HCT116 (cell line): ENCODE data around the gene SNX13. TPM values are rescaled to one million over a fixed set of nuclear protein-coding genes. Genes with fewer than 3 reads are reported as not detected.

ENCODE experiments used
- ATAC-seq: fragments of 200-7000 bp; cut with Tn5 transposase; 2 replicates; pipeline ENCODE4 v1.9.1; 2020; ENCODE audit warnings: mild to moderate bottlenecking, moderate library complexity
- BruUV-seq: library from RNA; stranded (reverse); fragments of 400-500 nt; replicated peaks from 2 replicates; lab custom pipeline; 2021; lab: Mats Ljungman, UMichigan
- CTCF ChIA-PET: fragments of 300-600 bp; sonication (Branson Sonifier 250); formaldehyde crosslinking; loops from one replicate; lab custom pipeline; 2021; ENCODE audit warnings: antibody characterized with exemption; lab: Charles Lee
- POLR2A ChIA-PET: fragments of 300-600, 350-600 bp; sonication (Branson Sonifier 250); formaldehyde crosslinking; loops from one replicate; lab custom pipeline; 2021; ENCODE audit warnings: antibody characterized with exemption; lab: Charles Lee
- RAD21 ChIA-PET, 2 experiments: fragments of 300-600 bp; sonication (Branson Sonifier 250); formaldehyde crosslinking; loops; one replicate each; lab custom pipeline; 2023; ENCODE audit warnings: low total read pairs in 2 of 2; ENCODE audit not compliant: uncharacterized antibody in 2 of 2, unreplicated experiment in 2 of 2, low non-redundant PET in 1 of 2; lab: Charles Lee
- DNase-seq: peaks from one replicate; pipeline ENCODE4 v3.0.0-alpha.2; 2010; ENCODE audit warnings: low read depth, low spot score
- H2AFZ ChIP-seq: fragments of 200-600 bp; shearing (Covaris generic), sonication (generic); 2 replicates; pipeline ENCODE4 v1.6.1; 2017; ENCODE audit warnings: low read depth, mixed run types, mixed read lengths, antibody characterized with exemption, low read length; ENCODE audit not compliant: poor library complexity, severe bottlenecking
- H3K27ac ChIP-seq: 2 replicates; pipeline ENCODE4 v1.5.1; 2012; ENCODE audit warnings: low read depth, low read length
- H3K27me3 ChIP-seq: fragments of 200-600 bp; sonication (generic); 2 replicates; pipeline ENCODE4 v1.6.1; 2016; ENCODE audit warnings: mixed run types, low read length, mixed read lengths; ENCODE audit not compliant: insufficient read depth
- H3K36me3 ChIP-seq, 2 experiments: fragments of 200-500 bp in 1 of 2; fragments of 200-600 bp in 1 of 2; sonication (Bioruptor generic) in 1 of 2; sonication (generic) in 1 of 2; 2 replicates each; pipeline versions ENCODE4 v1.5.1 to v1.6.1; 2014 to 2016; ENCODE audit warnings: low read length in 2 of 2, inconsistent platforms in 1 of 2, mixed read lengths in 1 of 2, mixed run types in 1 of 2; ENCODE audit not compliant: insufficient read depth in 2 of 2, control insufficient read depth in 1 of 2
- H3K4me1 ChIP-seq, 2 experiments: fragments of 200-600 bp in 1 of 2; sonication (generic) in 1 of 2; 2 replicates each; pipeline versions ENCODE4 v1.5.1 to v1.6.1; 2012 to 2017; ENCODE audit warnings: low read length in 2 of 2, inconsistent platforms in 1 of 2, mild to moderate bottlenecking in 1 of 2, mixed read lengths in 1 of 2, mixed run types in 1 of 2, moderate library complexity in 1 of 2; ENCODE audit not compliant: insufficient read depth in 2 of 2, control insufficient read depth in 1 of 2
- H3K4me2 ChIP-seq: fragments of 200-600 bp; sonication (generic); 2 replicates; pipeline ENCODE4 v1.6.1; 2017; ENCODE audit warnings: mixed run types, low read length, mixed read lengths
- H3K4me3 ChIP-seq, 2 experiments: fragments of 200-600 bp in 1 of 2; sonication (generic) in 1 of 2; replicated peaks in 1 of 2; 2 replicates each; pipeline ENCODE4 v1.5.1; 2011 to 2016; ENCODE audit warnings: low read length in 2 of 2, control low read depth in 1 of 2, low read depth in 1 of 2, mild to moderate bottlenecking in 1 of 2, mixed read lengths in 1 of 2, mixed run types in 1 of 2
- H3K79me2 ChIP-seq: fragments of 200-600 bp; sonication (generic); 2 replicates; pipeline ENCODE4 v1.6.1; 2017; ENCODE audit warnings: mild to moderate bottlenecking, mixed run types, low read length, moderate library complexity, mixed read lengths; ENCODE audit not compliant: insufficient read depth
- H3K9ac ChIP-seq: fragments of 200-600 bp; sonication (generic); 2 replicates; pipeline ENCODE4 v1.6.1; 2016; ENCODE audit warnings: low read length, mixed read lengths
- H3K9me2 ChIP-seq: fragments of 200-600 bp; sonication (generic), shearing (Covaris generic); 2 replicates; pipeline ENCODE4 v1.6.1; 2017; ENCODE audit warnings: mixed run types, mild to moderate bottlenecking, moderate library complexity; ENCODE audit not compliant: insufficient read depth
- H3K9me3 ChIP-seq, 2 experiments: fragments of 200-500 bp in 1 of 2; fragments of 200-600 bp in 1 of 2; sonication (Bioruptor generic) in 1 of 2; sonication (generic) in 1 of 2; 2 replicates each; pipeline ENCODE4 v1.6.1; 2014 to 2017; ENCODE audit warnings: low read length in 2 of 2, mixed read lengths in 2 of 2, inconsistent platforms in 1 of 2, low read depth in 1 of 2, mild to moderate bottlenecking in 1 of 2, mixed run types in 1 of 2, moderate library complexity in 1 of 2; ENCODE audit not compliant: control insufficient read depth in 1 of 2, insufficient read depth in 1 of 2
- H4K20me1 ChIP-seq: fragments of 200-600 bp; sonication (generic), shearing (Covaris generic); 2 replicates; pipeline ENCODE4 v1.6.1; 2017; ENCODE audit warnings: mixed run types, mild to moderate bottlenecking, moderate library complexity; ENCODE audit not compliant: insufficient read depth
- EZH2 ChIP-seq: fragments of 200-600 bp; sonication (generic); IDR thresholded peaks from 2 replicates; pipeline ENCODE4 v1.6.1; 2017; ENCODE audit warnings: antibody characterized with exemption, mixed run types
- POLR2A ChIP-seq: IDR thresholded peaks from 2 replicates; pipeline ENCODE4 v1.7.0; 2011; ENCODE audit warnings: borderline replicate concordance; ENCODE audit not compliant: insufficient read depth, insufficient read length; ENCODE audit errors: extremely low read depth
- intact Hi-C: fragments of 100-400 bp; cut with micrococcal nuclease; formaldehyde crosslinking; loops from 2 replicates; pipeline ENCODE4 v1.10.0; 2022
- total RNA-seq: library from RNA; stranded (reverse); gene quantifications from one replicate; pipeline ENCODE4 v1.2.1, GENCODE V29; 2021; ENCODE audit not compliant: unreplicated experiment
- TF ChIP-seq, protein P1 (sequence below): IDR thresholded peaks from 2 replicates; pipeline ENCODE4 v1.6.1; 2012; ENCODE audit warnings: low read depth
- TF ChIP-seq, protein P2 (sequence below), 3 experiments: fragments of 200-600 bp in 1 of 3; sonication (generic) in 1 of 3; IDR thresholded peaks in 2 of 3; conservative IDR thresholded peaks in 1 of 3; 2 replicates each; pipeline ENCODE4 v1.5.1; 2012 to 2017; ENCODE audit warnings: low read depth in 2 of 3, low read length in 2 of 3, antibody characterized with exemption in 1 of 3, borderline replicate concordance in 1 of 3, control low read depth in 1 of 3, mild to moderate bottlenecking in 1 of 3, mixed read lengths in 1 of 3, mixed run types in 1 of 3, moderate library complexity in 1 of 3; ENCODE audit not compliant: insufficient read depth in 1 of 3

Gene SNX13
- total RNA-seq, 1 experiment from 2014 or later = 33.4 TPM

DNA sequence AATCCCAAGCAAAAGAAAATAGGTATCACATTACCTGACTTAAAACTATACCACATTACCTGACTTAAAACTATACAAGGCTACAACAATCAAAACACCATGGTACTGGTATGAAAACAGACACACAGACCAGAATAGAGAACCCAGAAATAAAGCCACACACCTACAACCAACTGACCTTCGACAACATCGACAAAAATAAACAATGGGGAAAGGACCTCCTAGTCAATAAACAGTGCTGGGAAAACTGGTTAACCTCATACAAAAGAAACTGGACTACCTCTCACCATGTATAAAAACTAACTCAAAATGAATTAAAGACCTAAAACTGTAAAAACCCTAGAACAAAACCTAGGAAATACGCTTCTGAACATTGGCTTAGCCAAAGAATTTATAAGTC is 22.5 kb downstream of the SNX13 start (continued):
- TF ChIP-seq, protein P1, sequence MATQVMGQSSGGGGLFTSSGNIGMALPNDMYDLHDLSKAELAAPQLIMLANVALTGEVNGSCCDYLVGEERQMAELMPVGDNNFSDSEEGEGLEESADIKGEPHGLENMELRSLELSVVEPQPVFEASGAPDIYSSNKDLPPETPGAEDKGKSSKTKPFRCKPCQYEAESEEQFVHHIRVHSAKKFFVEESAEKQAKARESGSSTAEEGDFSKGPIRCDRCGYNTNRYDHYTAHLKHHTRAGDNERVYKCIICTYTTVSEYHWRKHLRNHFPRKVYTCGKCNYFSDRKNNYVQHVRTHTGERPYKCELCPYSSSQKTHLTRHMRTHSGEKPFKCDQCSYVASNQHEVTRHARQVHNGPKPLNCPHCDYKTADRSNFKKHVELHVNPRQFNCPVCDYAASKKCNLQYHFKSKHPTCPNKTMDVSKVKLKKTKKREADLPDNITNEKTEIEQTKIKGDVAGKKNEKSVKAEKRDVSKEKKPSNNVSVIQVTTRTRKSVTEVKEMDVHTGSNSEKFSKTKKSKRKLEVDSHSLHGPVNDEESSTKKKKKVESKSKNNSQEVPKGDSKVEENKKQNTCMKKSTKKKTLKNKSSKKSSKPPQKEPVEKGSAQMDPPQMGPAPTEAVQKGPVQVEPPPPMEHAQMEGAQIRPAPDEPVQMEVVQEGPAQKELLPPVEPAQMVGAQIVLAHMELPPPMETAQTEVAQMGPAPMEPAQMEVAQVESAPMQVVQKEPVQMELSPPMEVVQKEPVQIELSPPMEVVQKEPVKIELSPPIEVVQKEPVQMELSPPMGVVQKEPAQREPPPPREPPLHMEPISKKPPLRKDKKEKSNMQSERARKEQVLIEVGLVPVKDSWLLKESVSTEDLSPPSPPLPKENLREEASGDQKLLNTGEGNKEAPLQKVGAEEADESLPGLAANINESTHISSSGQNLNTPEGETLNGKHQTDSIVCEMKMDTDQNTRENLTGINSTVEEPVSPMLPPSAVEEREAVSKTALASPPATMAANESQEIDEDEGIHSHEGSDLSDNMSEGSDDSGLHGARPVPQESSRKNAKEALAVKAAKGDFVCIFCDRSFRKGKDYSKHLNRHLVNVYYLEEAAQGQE = no peak

DNA sequence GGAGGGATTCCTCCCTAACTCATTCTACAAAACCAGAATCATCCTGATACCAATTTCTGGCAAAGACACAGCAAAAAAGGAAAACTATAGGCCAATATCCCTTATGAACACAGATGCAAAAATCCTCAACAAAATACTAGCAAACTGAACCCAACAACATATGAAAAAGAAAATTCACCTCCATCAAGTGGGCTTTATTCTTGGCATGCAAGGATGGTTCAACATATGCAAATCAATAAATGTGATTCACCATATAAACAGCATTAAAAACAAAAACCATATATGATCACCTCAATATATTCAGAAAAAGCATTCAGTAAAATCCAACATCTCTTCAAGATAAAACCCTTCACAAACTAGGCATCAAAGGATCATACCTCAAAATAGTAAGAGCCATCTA is 23.5 kb downstream of the SNX13 start:
- Histone ChIP-seq H3K4me3 (no peak overlapping the region), H3K9ac (no peak overlapping the region), H3K4me1 (no peaks in the 10 kb centered on the region; a peak in 1 of 4 replicates), H3K9me3 (0 out of 4 replicates have a peak, but pooled peaks cover 4 to 6% of the 10 kb centered on the region in 2 experiments), H3K79me2 (peaks cover 97% of the 10 kb centered on the region), H3K4me2 (no peak overlapping the region), H2AFZ (no peak overlapping the region), H3K27me3 (no peaks in the 10 kb centered on the region), H3K27ac (no peak overlapping the region), H3K9me2 (no peaks in the 10 kb centered on the region), H4K20me1 (peaks cover 2% of the 10 kb centered on the region; the same call in 1 of the 2 replicates), H3K36me3 (no peaks in the 10 kb centered on the region)
- CTCF ChIA-PET = no interaction called here
- RAD21 ChIA-PET = no interaction called here
- DNase-seq (no peak), ATAC-seq (no peak)
- TF ChIP-seq EZH2 = no peak
- TF ChIP-seq, protein P2, sequence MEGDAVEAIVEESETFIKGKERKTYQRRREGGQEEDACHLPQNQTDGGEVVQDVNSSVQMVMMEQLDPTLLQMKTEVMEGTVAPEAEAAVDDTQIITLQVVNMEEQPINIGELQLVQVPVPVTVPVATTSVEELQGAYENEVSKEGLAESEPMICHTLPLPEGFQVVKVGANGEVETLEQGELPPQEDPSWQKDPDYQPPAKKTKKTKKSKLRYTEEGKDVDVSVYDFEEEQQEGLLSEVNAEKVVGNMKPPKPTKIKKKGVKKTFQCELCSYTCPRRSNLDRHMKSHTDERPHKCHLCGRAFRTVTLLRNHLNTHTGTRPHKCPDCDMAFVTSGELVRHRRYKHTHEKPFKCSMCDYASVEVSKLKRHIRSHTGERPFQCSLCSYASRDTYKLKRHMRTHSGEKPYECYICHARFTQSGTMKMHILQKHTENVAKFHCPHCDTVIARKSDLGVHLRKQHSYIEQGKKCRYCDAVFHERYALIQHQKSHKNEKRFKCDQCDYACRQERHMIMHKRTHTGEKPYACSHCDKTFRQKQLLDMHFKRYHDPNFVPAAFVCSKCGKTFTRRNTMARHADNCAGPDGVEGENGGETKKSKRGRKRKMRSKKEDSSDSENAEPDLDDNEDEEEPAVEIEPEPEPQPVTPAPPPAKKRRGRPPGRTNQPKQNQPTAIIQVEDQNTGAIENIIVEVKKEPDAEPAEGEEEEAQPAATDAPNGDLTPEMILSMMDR (IDR thresholded peaks at IDR 0.05 in 2 of 3, conservative IDR thresholded peaks at IDR 0.05 in 1 of 3; ENCODE audit: borderline replicate concordance in 1 of 3, insufficient read depth in 1 of 3, low read depth in 2 of 3, low read length in 2 of 3) = no peak
- TF ChIP-seq POLR2A = no peak
- intact Hi-C loops = no loop called here
- POLR2A ChIA-PET = no interaction called here
- BruUV-seq = no TSS peak
